HG02973 (cell line): Measurements from ENCODE around the gene USP22.
A peak's percentile ranks its signal among the peaks of the same experiment; 100 is the strongest.

Experiments used
- ATAC-seq: cut with Tn5 transposase; IDR thresholded peaks from one replicate; pipeline ENCODE4 v1.9.1; 2021; ENCODE audit warnings: moderate library complexity; ENCODE audit not compliant: unreplicated experiment

USP22 gene

GRCh38 chr17:21021208-21021803 is 21.5 kb downstream of the USP22 start:
- no peak for ATAC-seq

GRCh38 chr17:21020622-21021021 is 22.2 kb downstream of the USP22 start:
- no peak for ATAC-seq

- ATAC-seq = peak; percentile 70
These were observed 22.7 kb downstream of the USP22 start for GRCh38 chr17:21019976-21020586.

GRCh38 chr17:21018894-21019293 is 23.9 kb downstream of the USP22 start:
- no peak for ATAC-seq

GRCh38 chr17:21017861-21018260 is 24.9 kb downstream of the USP22 start:
- ATAC-seq = no peak

- no peak for ATAC-seq
These were observed 25.6 kb downstream of the USP22 start for GRCh38 chr17:21017256-21017655.

GRCh38 chr17:21016826-21017225 is 26.0 kb downstream of the USP22 start:
- no peak for ATAC-seq

GRCh38 chr17:21015564-21015963 is 27.2 kb downstream of the USP22 start:
- no peak for ATAC-seq

GRCh38 chr17:21014498-21014897 is 28.3 kb downstream of the USP22 start:
- ATAC-seq = no peak

GRCh38 chr17:21013983-21014382 is 28.8 kb downstream of the USP22 start:
- no peak for ATAC-seq

- no peak for ATAC-seq
These were observed 30.1 kb downstream of the USP22 start for GRCh38 chr17:21012736-21013135.

- ATAC-seq = no peak
These were observed 31.9 kb downstream of the USP22 start for GRCh38 chr17:21010705-21011596.

GRCh38 chr17:21008992-21009671 is 33.7 kb downstream of the USP22 start:
- ATAC-seq = no peak

GRCh38 chr17:21008160-21008915 is 34.5 kb downstream of the USP22 start:
- no peak for ATAC-seq

GRCh38 chr17:21007646-21008045 is 35.2 kb downstream of the USP22 start:
- ATAC-seq = no peak

- ATAC-seq = no peak
These were observed 37.0 kb downstream of the USP22 start for GRCh38 chr17:21005803-21006202.

GRCh38 chr17:21005367-21005766 is 37.4 kb downstream of the USP22 start:
- no peak for ATAC-seq

- ATAC-seq = no peak
These were observed 38.5 kb downstream of the USP22 start for GRCh38 chr17:21004016-21004930.

GRCh38 chr17:21003007-21003621 is 39.7 kb downstream of the USP22 start:
- ATAC-seq = no peak
